Right lobe of liver (tissue), 6 donors: ENCODE data around the gene ADSS1. TPM values are rescaled to one million over a fixed set of nuclear protein-coding genes. Genes with fewer than 3 reads are reported as not detected.

ENCODE experiments used
- ATAC-seq, 4 donors: fragments of 200-7000 bp; cut with Tn5 transposase; one replicate each; pipeline ENCODE4 v1.9.1; 2020; ENCODE audit warnings: mild to moderate bottlenecking in 4 of 4, moderate library complexity in 4 of 4
- DNase-seq, 3 donors: peaks; one replicate each; pipeline ENCODE4 v3.0.0-alpha.2; 2020
- H3K27ac ChIP-seq, 3 donors: fragments of 200-600 bp; one replicate each; pipeline ENCODE4 v1.8.0; 2022
- H3K27me3 ChIP-seq, 2 donors: fragments of 200-600 bp; one replicate each; pipeline ENCODE4 v1.8.0; 2022
- H3K36me3 ChIP-seq, 4 donors: fragments of 200-600 bp; sonication (generic) in 1 of 4; one replicate each; pipeline versions ENCODE4 v1.5.1 to v1.8.0; 2017 to 2022; ENCODE audit warnings: control low read depth in 1 of 4
- H3K4me1 ChIP-seq, 4 donors: fragments of 200-600 bp; sonication (generic) in 1 of 4; one replicate each; pipeline versions ENCODE4 v1.5.1 to v1.8.0; 2017 to 2022; ENCODE audit warnings: control low read depth in 1 of 4
- H3K4me3 ChIP-seq, 3 donors: fragments of 200-600 bp; one replicate each; pipeline ENCODE4 v1.8.0; 2022
- H3K9me3 ChIP-seq, 4 donors: fragments of 200-600 bp; sonication (generic) in 1 of 4; one replicate each; pipeline versions ENCODE4 v1.5.1 to v1.8.0; 2017 to 2022; ENCODE audit warnings: control low read depth in 1 of 4
- CTCF ChIP-seq, 4 donors: fragments of 200-600 bp in 3 of 4; fragments of 450-650 bp in 1 of 4; IDR thresholded peaks; one replicate each; pipeline versions ENCODE4 v1.5.1 to v1.8.0; 2016 to 2022; ENCODE audit warnings: antibody characterized with exemption in 4 of 4, mild to moderate bottlenecking in 2 of 4
- POLR2A ChIP-seq: fragments of 450-650 bp; IDR thresholded peaks from one replicate; pipeline ENCODE4 v1.6.1; 2017; ENCODE audit warnings: antibody characterized with exemption, mild to moderate bottlenecking
- WGBS: methylation state at CpG from one replicate; pipeline ENCODE4 v1.1.6; 2018; ENCODE audit warnings: low coverage, low lambda C conversion rate; ENCODE audit not compliant: insufficient coverage; ENCODE audit errors: missing lambda C conversion rate; 5-methylcytosine and 5-hydroxymethylcytosine counted together
- intact Hi-C, 2 donors: fragments of 100-400 bp; cut with DNase I; formaldehyde crosslinking; loops; one replicate each; pipeline versions ENCODE4 v1.11.2 to v1.14.1; 2022
- total RNA-seq, 6 experiments: library from RNA; depleted of rRNA in 2 of 6; stranded (reverse); fragments of >200 nt in 2 of 6; fragmentation: NEBNext Ultra II Directional in 3 of 6; extraction: Animal tissue kit (Norgen Biotek cat#: 25700) in 3 of 6; gene quantifications; one replicate each; pipeline versions ENCODE4 v1.1.0 to v1.2.4, GENCODE V29; 2016 to 2023
- donor health status: DM: no; HTN: yes; CAD: no.
- donor health status: DM: no; HTN: no; CAD: no.
- donor health status: DM: no; HTN: no; CAD: no.
- donor health status: DM: no; HTN: yes; CAD: no.
- donor health status: DM: no; HTN: yes; CAD: no.

ADSS1 gene
- total RNA-seq, 6 experiments from 2014 or later, result 8.1 to 50.5 (median 36.8) TPM

GRCh38 chr14:104766863-104767633 lies 43.0 kb downstream of the ADSS1 start:
- H3K36me3 ChIP-seq, result peaks cover 0 to 9% (median 5%) of the 10 kb centered on the region in 4 donors
- no peaks in the 10 kb centered on the region for H3K27me3 ChIP-seq
- H3K4me3 ChIP-seq, result peak overlapping the region; percentile 22 to 50 (median 37)
- intact Hi-C loops, result loop anchor here in 1 of 2 donors (5.0 kb wide), 1 partner anchor 55 kb away; no protein-coding TSS in a partner anchor
- H3K27ac ChIP-seq, result peak overlapping the region; percentile 66 to 90 (median 76)
- peak; percentile 92 for TF ChIP-seq POLR2A
- TF ChIP-seq CTCF (IDR thresholded peaks at IDR 0.05), result no peak
- H3K9me3 ChIP-seq, result no peaks in the 10 kb centered on the region
- 34% methylated on average over 13 of the region's 15 CpGs for WGBS
- DNase-seq (peak in 1 of 3 donors; percentile 65), ATAC-seq (peak; percentile 15 to 25 (median 18))
- peaks cover 0 to 33% (median 11%) of the 10 kb centered on the region in 4 donors for H3K4me1 ChIP-seq

GRCh38 chr14:104767634-104767918 lies 43.5 kb downstream of the ADSS1 start:
- WGBS, result 48% methylated on average over 5 of the region's 5 CpGs
- Histone ChIP-seq H3K27ac (peak overlapping the region; percentile 66 to 90 (median 76)), H3K4me3 (peak overlapping the region in 1 of 3 donors; percentile 36)

GRCh38 chr14:104768437-104769323 lies 44.7 kb downstream of the ADSS1 start:
- DNase-seq, result peak; percentile 91 to 92 (median 91)
- intact Hi-C loops, result loop anchor here in 1 of 2 donors (5.0 kb wide), 1 partner anchor 54 kb away; no protein-coding TSS in a partner anchor
- 4% methylated on average over 4 of the region's 25 CpGs for WGBS

More at GRCh38 chr14:104767634-104767918, 43.5 kb downstream of the ADSS1 start:
- DNase-seq, result no peak
- no peak for ATAC-seq
- Histone ChIP-seq H3K9me3 (no peaks in the 10 kb centered on the region), H3K4me1 (peaks cover 0 to 33% (median 11%) of the 10 kb centered on the region in 4 donors), H3K36me3 (peaks cover 0 to 14% (median 9%) of the 10 kb centered on the region in 4 donors), H3K27me3 (no peaks in the 10 kb centered on the region)
- intact Hi-C loops, result loop anchor here in 1 of 2 donors (5.0 kb wide), 1 partner anchor 55 kb away; no protein-coding TSS in a partner anchor
- TF ChIP-seq CTCF (IDR thresholded peaks at IDR 0.05) (no peak), POLR2A (no peak)

More at GRCh38 chr14:104768437-104769323, 44.7 kb downstream of the ADSS1 start:
- peak; percentile 10 for TF ChIP-seq POLR2A
- TF ChIP-seq CTCF (IDR thresholded peaks at IDR 0.05), result peak; percentile 86 to 99 (median 97)
- peak; percentile 84 to 90 (median 88) for ATAC-seq
- Histone ChIP-seq H3K4me3 (peak overlapping the region in 2 of 3 donors; percentile 20 to 28), H3K4me1 (peaks cover 0 to 33% (median 11%) of the 10 kb centered on the region in 4 donors), H3K36me3 (peaks cover 0 to 21% (median 11%) of the 10 kb centered on the region in 4 donors), H3K27ac (peak overlapping the region; percentile 66 to 90 (median 76)), H3K9me3 (no peaks in the 10 kb centered on the region), H3K27me3 (no peaks in the 10 kb centered on the region)
